Left lung (tissue), 10 donors: Measurements from ENCODE around the gene FHL5. TPM values are rescaled to one million over a fixed set of nuclear protein-coding genes. Genes with fewer than 3 reads are reported as not detected.
"Not testable (repeated sequence)": the region's sequence is repeated elsewhere in the genome, so short reads cannot be mapped to it uniquely, and the experiment has no call there.

Source experiments
- ATAC-seq: fragments of 200-7000 bp; cut with Tn5 transposase; one replicate; pipeline ENCODE4 v1.9.1; 2020; ENCODE audit warnings: moderate library complexity
- DNase-seq, 4 donors: peaks; one replicate each; pipeline ENCODE4 v3.0.0-alpha.2; 2013 to 2020
- H3K27ac ChIP-seq, 2 donors: fragments of 200-600 bp; sonication (generic) in 1 of 2; one replicate each; pipeline versions ENCODE4 v1.5.0 to v1.8.0; 2020 to 2021
- H3K27me3 ChIP-seq, 2 donors: fragments of 200-600 bp; sonication (generic) in 1 of 2; one replicate each; pipeline versions ENCODE4 v1.5.0 to v1.8.0; 2020 to 2021
- H3K36me3 ChIP-seq, 2 donors: fragments of 200-600 bp; sonication (generic) in 1 of 2; one replicate each; pipeline versions ENCODE4 v1.5.0 to v1.8.0; 2020 to 2021
- H3K4me1 ChIP-seq, 2 donors: fragments of 200-600 bp; one replicate each; pipeline ENCODE4 v1.8.0; 2021
- H3K4me3 ChIP-seq, 2 donors: fragments of 200-600 bp; sonication (generic) in 1 of 2; one replicate each; pipeline versions ENCODE4 v1.5.0 to v1.8.0; 2020 to 2021; ENCODE audit warnings: mild to moderate bottlenecking in 1 of 2
- H3K9me3 ChIP-seq, 2 donors: fragments of 200-600 bp; sonication (generic) in 1 of 2; one replicate each; pipeline versions ENCODE4 v1.5.0 to v1.8.0; 2020 to 2021
- intact Hi-C, 2 donors: fragments of 100-400 bp; cut with DNase I; formaldehyde crosslinking; loops; one replicate each; pipeline versions ENCODE4 v1.11.2 to v1.14.2; 2022
- polyA plus RNA-seq, 6 donors: library from polyadenylated mRNA; unstranded; fragments of 120-200 nt; gene quantifications; one replicate each; pipeline ENCODE4 v1.2.1, GENCODE V29; 2013; ENCODE audit not compliant: insufficient read length in 6 of 6
- total RNA-seq, 2 donors: library from RNA; stranded (reverse); fragmentation: NEBNext Ultra II Directional; extraction: Animal tissue kit (Norgen Biotek cat#: 25700); gene quantifications; one replicate each; pipeline ENCODE4 v1.2.1, GENCODE V29; 2021
- TF ChIP-seq, protein P1 (sequence below), 2 donors: fragments of 200-600 bp; sonication (generic) in 1 of 2; IDR thresholded peaks; one replicate each; pipeline versions ENCODE4 v1.5.0 to v1.8.0; 2021; ENCODE audit warnings: antibody characterized with exemption in 2 of 2
- donor health status: DM: no; HTN: yes; CAD: no.
- donor health status: DM: no; HTN: no; CAD: no.

FHL5 gene
- total and polyA plus RNA-seq, 8 donors = 2.4 to 15.1 (median 3.8) TPM

DNA sequence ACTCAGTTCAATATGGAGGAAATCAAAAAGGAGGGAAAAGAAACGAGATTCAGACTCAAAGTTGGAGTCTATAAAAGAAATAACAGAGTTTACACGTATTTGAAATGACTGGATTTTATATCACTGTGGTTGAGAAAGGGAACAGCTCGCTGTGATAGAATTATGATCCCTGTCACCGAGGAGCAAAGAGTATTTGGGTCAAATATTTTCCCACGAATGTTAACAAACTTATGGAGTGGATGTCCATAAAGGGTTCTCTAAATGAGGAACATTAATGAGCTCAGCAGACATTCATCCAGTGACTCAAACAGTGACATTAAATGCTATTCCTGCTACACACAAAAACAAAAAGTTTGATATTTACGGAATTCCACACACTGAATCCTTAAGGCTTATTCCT is 57.9 kb downstream of the FHL5 start:
- H3K4me1 ChIP-seq = no peaks in the 10 kb centered on the region
- no peak for DNase-seq
- H3K9me3 ChIP-seq = no peaks in the 10 kb centered on the region
- no peak overlapping the region for H3K27ac ChIP-seq
- no peak for ATAC-seq
- TF ChIP-seq, protein P1, sequence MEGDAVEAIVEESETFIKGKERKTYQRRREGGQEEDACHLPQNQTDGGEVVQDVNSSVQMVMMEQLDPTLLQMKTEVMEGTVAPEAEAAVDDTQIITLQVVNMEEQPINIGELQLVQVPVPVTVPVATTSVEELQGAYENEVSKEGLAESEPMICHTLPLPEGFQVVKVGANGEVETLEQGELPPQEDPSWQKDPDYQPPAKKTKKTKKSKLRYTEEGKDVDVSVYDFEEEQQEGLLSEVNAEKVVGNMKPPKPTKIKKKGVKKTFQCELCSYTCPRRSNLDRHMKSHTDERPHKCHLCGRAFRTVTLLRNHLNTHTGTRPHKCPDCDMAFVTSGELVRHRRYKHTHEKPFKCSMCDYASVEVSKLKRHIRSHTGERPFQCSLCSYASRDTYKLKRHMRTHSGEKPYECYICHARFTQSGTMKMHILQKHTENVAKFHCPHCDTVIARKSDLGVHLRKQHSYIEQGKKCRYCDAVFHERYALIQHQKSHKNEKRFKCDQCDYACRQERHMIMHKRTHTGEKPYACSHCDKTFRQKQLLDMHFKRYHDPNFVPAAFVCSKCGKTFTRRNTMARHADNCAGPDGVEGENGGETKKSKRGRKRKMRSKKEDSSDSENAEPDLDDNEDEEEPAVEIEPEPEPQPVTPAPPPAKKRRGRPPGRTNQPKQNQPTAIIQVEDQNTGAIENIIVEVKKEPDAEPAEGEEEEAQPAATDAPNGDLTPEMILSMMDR (IDR thresholded peaks at IDR 0.05) = no peak
- intact Hi-C loops = loop anchor here in 1 of 2 donors (10.0 kb wide), 1 partner anchor 434 kb away; no protein-coding TSS in a partner anchor
- no peaks in the 10 kb centered on the region for H3K27me3 ChIP-seq
- no peaks in the 10 kb centered on the region for H3K36me3 ChIP-seq
- no peak overlapping the region for H3K4me3 ChIP-seq

DNA sequence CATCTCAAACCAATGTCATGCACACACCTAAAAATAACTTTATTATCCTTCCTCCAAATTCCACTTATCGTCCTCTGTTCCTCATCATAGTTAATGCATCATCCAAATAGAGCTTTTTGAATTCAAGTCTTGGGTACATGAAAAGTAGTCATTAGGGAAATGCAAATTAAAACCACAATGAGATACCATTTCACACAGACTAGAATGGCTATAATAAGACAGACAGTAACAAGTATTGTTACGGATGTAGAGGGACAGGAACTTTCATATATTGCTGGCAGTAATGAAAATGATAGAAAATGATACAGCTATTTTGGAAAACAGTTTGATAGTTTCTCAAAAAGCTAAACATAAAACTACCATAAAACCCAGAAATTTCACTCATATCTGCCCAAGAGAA is 59.1 kb downstream of the FHL5 start:
- TF ChIP-seq, protein P1 (IDR thresholded peaks at IDR 0.05) = no peak
- no peak for DNase-seq
- Histone ChIP-seq H3K4me3 (no peak overlapping the region), H3K27me3 (no peaks in the 10 kb centered on the region), H3K36me3 (no peaks in the 10 kb centered on the region), H3K9me3 (no peaks in the 10 kb centered on the region), H3K4me1 (no peaks in the 10 kb centered on the region), H3K27ac (no peak overlapping the region)
- ATAC-seq = no peak
- intact Hi-C loops = loop anchor here in 1 of 2 donors (10.0 kb wide), 1 partner anchor 433 kb away; no protein-coding TSS in a partner anchor

DNA sequence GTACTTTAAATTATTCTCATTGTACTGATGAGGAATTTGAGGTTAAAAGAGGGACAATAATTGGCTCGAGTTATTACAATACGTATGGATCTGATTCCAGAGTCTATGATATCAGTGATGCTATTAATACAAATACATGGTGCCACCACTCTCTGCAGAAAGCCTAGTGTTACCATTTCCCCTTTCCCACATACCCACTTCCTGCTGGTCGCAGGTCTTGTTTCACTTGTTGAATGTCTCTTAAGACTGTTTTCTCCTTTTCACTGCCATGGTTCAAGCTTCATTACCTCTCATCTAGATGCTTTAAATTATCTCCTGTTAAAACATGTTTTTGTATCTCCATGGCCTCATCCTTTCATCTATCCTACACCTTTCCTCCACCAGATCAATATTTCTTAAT is 62.0 kb downstream of the FHL5 start:
- TF ChIP-seq, protein P1 (IDR thresholded peaks at IDR 0.05) = no peak
- intact Hi-C loops = loop anchor here in 1 of 2 donors (10.0 kb wide), 1 partner anchor 430 kb away; no protein-coding TSS in a partner anchor
- H3K36me3 ChIP-seq = no peaks in the 10 kb centered on the region

DNA sequence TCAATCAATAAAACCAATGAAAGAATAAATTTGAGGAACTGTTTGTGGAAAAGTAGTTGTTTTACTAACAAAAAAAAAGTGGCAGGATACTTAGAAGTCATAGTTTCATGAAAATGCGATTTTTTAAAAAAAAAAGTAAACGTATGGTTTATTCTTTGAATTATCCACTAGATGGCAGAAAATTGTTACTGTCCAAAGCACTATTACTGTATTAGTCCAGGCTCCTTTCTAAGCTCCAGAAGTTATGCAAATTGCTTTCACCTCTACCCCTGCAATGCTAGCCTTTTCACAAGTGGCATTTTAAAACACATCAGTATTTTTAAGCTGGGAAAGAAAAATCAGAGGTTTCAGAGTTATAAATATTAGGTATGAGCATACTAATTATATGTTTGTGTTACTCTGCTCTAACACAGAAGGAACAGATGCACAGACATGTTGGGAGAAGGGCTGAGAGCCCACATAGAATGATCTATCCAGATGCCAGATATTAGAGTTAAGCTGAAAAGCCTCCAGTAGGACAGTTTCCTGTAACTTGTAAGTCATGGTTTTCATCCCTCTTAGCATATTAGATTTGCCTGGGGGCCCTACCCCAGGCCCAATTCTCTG is 63.9 kb downstream of the FHL5 start:
- Histone ChIP-seq H3K27me3 (no peaks in the 10 kb centered on the region), H3K4me1 (no peaks in the 10 kb centered on the region), H3K9me3 (no peaks in the 10 kb centered on the region), H3K36me3 (no peaks in the 10 kb centered on the region), H3K4me3 (no peak overlapping the region), H3K27ac (no peak overlapping the region)
- DNase-seq = peak in 2 of 4 donors; percentile 11 to 26
- intact Hi-C loops = loop anchor here in 1 of 2 donors (10.0 kb wide), 1 partner anchor 428 kb away; no protein-coding TSS in a partner anchor
- ATAC-seq = peak; percentile 75
- TF ChIP-seq, protein P1 (IDR thresholded peaks at IDR 0.05) = peak in 1 of 2 donors; percentile 24

More for the DNA sequence above, 62.0 kb downstream of the FHL5 start:
- H3K4me3 ChIP-seq = no peak overlapping the region
- ATAC-seq (no peak), DNase-seq (no peak)
- no peaks in the 10 kb centered on the region for H3K9me3 ChIP-seq
- no peaks in the 10 kb centered on the region for H3K4me1 ChIP-seq
- H3K27me3 ChIP-seq = no peaks in the 10 kb centered on the region
- no peak overlapping the region for H3K27ac ChIP-seq

DNA sequence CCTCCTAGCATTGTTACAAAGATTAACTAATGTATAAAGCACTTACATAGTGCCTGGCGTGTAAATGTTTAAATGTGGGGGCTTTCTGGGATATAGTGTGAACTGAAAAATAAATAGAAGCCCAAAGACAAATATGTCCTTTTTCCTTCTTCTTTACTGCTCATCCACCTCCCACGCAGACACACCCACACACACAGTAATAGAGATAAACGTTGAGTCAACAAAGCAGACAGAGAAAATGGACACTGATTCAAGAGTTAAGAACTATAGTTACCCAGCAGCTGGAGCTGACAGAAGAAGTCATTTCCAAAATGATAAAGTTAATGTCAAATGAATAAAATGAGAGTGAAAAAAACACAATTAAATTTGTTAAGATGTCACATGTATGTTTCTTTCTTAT is 68.3 kb downstream of the FHL5 start:
- no peak for ATAC-seq
- Histone ChIP-seq H3K9me3 (no peaks in the 10 kb centered on the region), H3K4me1 (no peaks in the 10 kb centered on the region), H3K27ac (no peak overlapping the region), H3K36me3 (no peaks in the 10 kb centered on the region), H3K4me3 (no peak overlapping the region), H3K27me3 (no peaks in the 10 kb centered on the region)
- TF ChIP-seq, protein P1 (IDR thresholded peaks at IDR 0.05) = no peak
- no peak for DNase-seq
- intact Hi-C loops = no loop called here

DNA sequence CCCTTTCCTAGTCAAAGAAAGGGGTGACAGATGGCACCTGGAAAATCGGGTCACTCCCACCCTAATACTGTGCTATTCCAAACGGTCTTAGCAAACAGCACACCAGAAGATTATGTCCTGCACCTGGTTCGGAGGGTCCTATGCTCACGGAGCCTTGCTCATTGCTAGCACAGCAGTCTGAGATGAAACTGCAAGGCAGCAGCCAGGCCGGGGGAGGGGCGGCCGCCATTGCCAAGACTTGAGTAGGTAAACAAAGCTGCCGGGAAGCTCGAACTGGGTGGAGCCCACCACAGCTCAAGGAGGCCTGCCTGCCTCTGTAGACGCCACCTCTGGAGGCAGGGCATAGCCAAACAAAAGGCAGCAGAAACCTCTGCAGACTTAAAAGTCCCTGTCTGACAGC is 75.1 kb downstream of the FHL5 start:
- H3K27me3 ChIP-seq, H3K9me3 ChIP-seq, ATAC-seq, H3K27ac ChIP-seq, H3K36me3 ChIP-seq, H3K4me3 ChIP-seq, H3K4me1 ChIP-seq, intact Hi-C loops: not testable (repeated sequence)
- peak in 1 of 4 donors; percentile 69 for DNase-seq
